ENCODE data around the gene S100A13. TPM values are rescaled to one million over a fixed set of nuclear protein-coding genes. Genes with fewer than 3 reads are reported as not detected.

S100A13 gene
- total RNA-seq, 1 experiment from 2014 or later, result 120 TPM

DNA sequence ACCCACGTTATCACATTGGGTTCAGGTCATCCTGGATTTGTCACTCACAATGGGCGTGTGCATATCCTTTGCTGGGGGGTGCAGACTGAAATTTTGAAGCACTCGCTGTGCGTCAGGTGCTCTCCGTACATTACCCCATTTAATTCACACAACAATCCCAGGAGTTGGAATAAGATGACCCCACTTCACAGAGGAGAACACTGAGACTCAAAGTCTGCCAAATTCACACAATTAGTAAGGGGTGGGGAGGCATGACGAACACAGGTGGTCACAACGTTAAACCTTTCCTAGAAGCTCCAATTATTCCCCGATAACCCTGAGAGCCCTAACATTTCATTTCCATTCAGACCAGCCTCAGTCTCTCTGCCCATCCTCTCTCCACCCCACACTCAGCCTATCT lies 57.8 kb downstream of the S100A13 start:
- H3K9me2 ChIP-seq (ENCODE audit: insufficient read depth), result no peaks in the 10 kb centered on the region
- intact Hi-C loops (cut with micrococcal nuclease; ENCODE audit: unreplicated experiment), result loop anchor here (2.0 to 10.0 kb wide), 4 partner anchors 217 to 613 kb away; partner anchors contain the start of genes CREB3L4, RAB13 and SLC39A1
- no peak overlapping the region for H3K4me3 ChIP-seq
- DNase-seq, result no peak
- H3F3A ChIP-seq (ENCODE audit: insufficient read depth, low read depth), result peaks cover 46% of the 10 kb centered on the region
- no peak overlapping the region for H2AFZ ChIP-seq
- H4K20me1 ChIP-seq (ENCODE audit: insufficient read depth), result no peaks in the 10 kb centered on the region
- peaks cover 59% of the 10 kb centered on the region for H3K4me1 ChIP-seq (replicated peaks; ENCODE audit: insufficient read depth)
- TF ChIP-seq EZH2 (IDR thresholded peaks at IDR 0.05; ENCODE audit: low read depth), result no peak
- TF ChIP-seq, protein P1, sequence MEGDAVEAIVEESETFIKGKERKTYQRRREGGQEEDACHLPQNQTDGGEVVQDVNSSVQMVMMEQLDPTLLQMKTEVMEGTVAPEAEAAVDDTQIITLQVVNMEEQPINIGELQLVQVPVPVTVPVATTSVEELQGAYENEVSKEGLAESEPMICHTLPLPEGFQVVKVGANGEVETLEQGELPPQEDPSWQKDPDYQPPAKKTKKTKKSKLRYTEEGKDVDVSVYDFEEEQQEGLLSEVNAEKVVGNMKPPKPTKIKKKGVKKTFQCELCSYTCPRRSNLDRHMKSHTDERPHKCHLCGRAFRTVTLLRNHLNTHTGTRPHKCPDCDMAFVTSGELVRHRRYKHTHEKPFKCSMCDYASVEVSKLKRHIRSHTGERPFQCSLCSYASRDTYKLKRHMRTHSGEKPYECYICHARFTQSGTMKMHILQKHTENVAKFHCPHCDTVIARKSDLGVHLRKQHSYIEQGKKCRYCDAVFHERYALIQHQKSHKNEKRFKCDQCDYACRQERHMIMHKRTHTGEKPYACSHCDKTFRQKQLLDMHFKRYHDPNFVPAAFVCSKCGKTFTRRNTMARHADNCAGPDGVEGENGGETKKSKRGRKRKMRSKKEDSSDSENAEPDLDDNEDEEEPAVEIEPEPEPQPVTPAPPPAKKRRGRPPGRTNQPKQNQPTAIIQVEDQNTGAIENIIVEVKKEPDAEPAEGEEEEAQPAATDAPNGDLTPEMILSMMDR (conservative IDR thresholded peaks at IDR 0.05), result no peak
- no peak overlapping the region for H3K4me2 ChIP-seq
- H3K36me3 ChIP-seq (ENCODE audit: low read depth), result no peaks in the 10 kb centered on the region
- no TSS peak for BruUV-seq (replicated peaks)
- CTCF ChIA-PET, result interaction anchor here (2.9 kb wide), 1 partner anchor 58 kb away, joined by 10 read pairs; the partner anchor contains the start of gene S100A13
- no peaks in the 10 kb centered on the region for H3K9me3 ChIP-seq (ENCODE audit: insufficient read depth, low read depth)
- no peaks in the 10 kb centered on the region for H3K79me2 ChIP-seq (ENCODE audit: low read depth)
- no peaks in the 10 kb centered on the region for H3K27me3 ChIP-seq (ENCODE audit: insufficient read depth, low read depth)
- no peak overlapping the region for H3K27ac ChIP-seq
- POLR2A ChIA-PET (ENCODE audit: unreplicated experiment), result no interaction called here

Other genes with a start within 250 kb of the S100A13 start
- not detected in 2 replicates for gene S100A8, start 236.4 kb downstream of the S100A13 start, total RNA-seq (2021)
- gene S100A7A, start 211.0 kb downstream of the S100A13 start, total RNA-seq (2021), result not detected in 2 replicates
- not detected in 2 replicates for gene S100A7, start 166.9 kb downstream of the S100A13 start, total RNA-seq (2021)
- gene S100A6, start 91.5 kb downstream of the S100A13 start, total RNA-seq (2021), result 873 and 994 TPM in 2 replicates
- gene S100A5, start 86.6 kb downstream of the S100A13 start, total RNA-seq (2021), result 7.2 and 11.1 TPM in 2 replicates
- gene S100A4, start 81.7 kb downstream of the S100A13 start, total RNA-seq (2021), result 303 and 346 TPM in 2 replicates
- gene S100A3, start 78.2 kb downstream of the S100A13 start, total RNA-seq (2021), result 1.5 and 2.4 TPM in 2 replicates
- 145 and 147 TPM in 2 replicates for gene S100A2, start 61.7 kb downstream of the S100A13 start, total RNA-seq (2021)
- gene S100A16, start 14.4 kb downstream of the S100A13 start, total RNA-seq (2021), result 226 and 276 TPM in 2 replicates
- gene S100A14, start 11.2 kb downstream of the S100A13 start, total RNA-seq (2021), result 411 and 486 TPM in 2 replicates
- 0.46 and 1.0 TPM in 2 replicates for gene S100A1, start 929 bp upstream of the S100A13 start, total RNA-seq (2021)
- 75.1 and 83.9 TPM in 2 replicates for gene CHTOP, start 6.6 kb upstream of the S100A13 start, total RNA-seq (2021)
- gene SNAPIN, start 31.2 kb upstream of the S100A13 start, total RNA-seq (2021), result 25.4 and 29.5 TPM in 2 replicates
- gene ILF2, start 43.5 kb upstream of the S100A13 start, total RNA-seq (2021), result 131 and 145 TPM in 2 replicates
- gene NPR1, start 51.2 kb upstream of the S100A13 start, total RNA-seq (2021), result 0.53 and 0.98 TPM in 2 replicates
- gene INTS3, start 100.5 kb upstream of the S100A13 start, total RNA-seq (2021), result 62.5 and 91.7 TPM in 2 replicates
- gene SLC27A3, start 147.9 kb upstream of the S100A13 start, total RNA-seq (2021), result 14.4 and 17.1 TPM in 2 replicates

Measured in PC-9 (cell line).